WTC11 (cell line): Measurements from ENCODE around the gene CSNK1G1.

Source experiments
- CREB1 ChIP-seq: sonication (generic); formaldehyde crosslinking; IDR thresholded peaks from 2 replicates; pipeline ENCODE4 v1.8.0; 2023; ENCODE audit warnings: mild to moderate bottlenecking, missing genetic modification reagents
- JUN ChIP-seq: sonication (generic); formaldehyde crosslinking; IDR thresholded peaks from 2 replicates; pipeline ENCODE4 v1.8.0; 2023; ENCODE audit warnings: mild to moderate bottlenecking, missing genetic modification reagents
- NR1H2 ChIP-seq: sonication (generic); formaldehyde crosslinking; IDR thresholded peaks from 2 replicates; pipeline ENCODE4 v1.9.0; 2021; ENCODE audit warnings: mild to moderate bottlenecking, moderate library complexity, missing genetic modification reagents
- ZNF121 ChIP-seq: sonication (generic); formaldehyde crosslinking; IDR thresholded peaks from 2 replicates; pipeline ENCODE4 v1.8.0; 2023; ENCODE audit warnings: missing genetic modification reagents
- ZNF232 ChIP-seq: sonication (generic); formaldehyde crosslinking; IDR thresholded peaks from 2 replicates; pipeline ENCODE4 v1.8.0; 2022; ENCODE audit warnings: mild to moderate bottlenecking, missing genetic modification reagents
- TF ChIP-seq, protein P1 (sequence below): sonication (generic); formaldehyde crosslinking; IDR thresholded peaks from 2 replicates; pipeline ENCODE4 v1.8.1; 2022; ENCODE audit warnings: mild to moderate bottlenecking, moderate library complexity, missing genetic modification reagents
- TF ChIP-seq, protein P2 (sequence below): fragments of 200-600 bp; IDR thresholded peaks from 2 replicates; pipeline ENCODE4 v1.8.0; 2022; ENCODE audit warnings: antibody characterized with exemption
- TF ChIP-seq, protein P3 (sequence below): sonication (generic); formaldehyde crosslinking; IDR thresholded peaks from 2 replicates; pipeline ENCODE4 v1.8.1; 2023; ENCODE audit warnings: mild to moderate bottlenecking, missing genetic modification reagents, moderate library complexity
- TF ChIP-seq, protein P4 (sequence below): sonication (generic); formaldehyde crosslinking; IDR thresholded peaks from 2 replicates; pipeline ENCODE4 v1.8.1; 2023; ENCODE audit warnings: mild to moderate bottlenecking, missing genetic modification reagents, moderate library complexity
- TF ChIP-seq, protein P5 (sequence below): sonication (generic); formaldehyde crosslinking; IDR thresholded peaks from 2 replicates; pipeline ENCODE4 v1.8.0; 2022; ENCODE audit warnings: mild to moderate bottlenecking, missing genetic modification reagents
- TF ChIP-seq, protein P6 (sequence below): sonication (generic); formaldehyde crosslinking; IDR thresholded peaks from 2 replicates; pipeline ENCODE4 v1.8.0; 2023; ENCODE audit warnings: mild to moderate bottlenecking, missing genetic modification reagents
- TF ChIP-seq, protein P7 (sequence below): sonication (generic); formaldehyde crosslinking; IDR thresholded peaks from 2 replicates; pipeline ENCODE4 v1.8.1; 2023; ENCODE audit warnings: mild to moderate bottlenecking, missing genetic modification reagents

DNA sequence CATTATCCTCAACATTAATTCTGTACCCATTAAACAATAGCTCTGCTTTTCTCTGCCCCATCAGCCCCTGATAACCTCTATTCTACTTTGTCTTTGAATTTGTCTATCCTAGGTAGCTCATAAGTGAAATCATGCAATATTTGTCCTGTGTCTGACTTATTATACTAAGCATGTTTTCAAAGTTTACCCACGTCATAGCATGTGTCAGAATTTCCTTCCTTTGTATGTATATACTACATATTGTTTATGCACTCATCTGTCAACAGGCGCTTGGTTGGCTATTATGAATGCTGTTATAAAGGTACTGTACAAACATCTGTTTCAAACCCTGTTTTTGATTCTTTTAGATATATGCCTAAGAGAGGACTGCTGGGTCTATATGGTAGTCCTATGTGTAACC is 18.2 kb downstream of the CSNK1G1 start:
- TF ChIP-seq ZNF232 = no peak
- TF ChIP-seq, protein P1, sequence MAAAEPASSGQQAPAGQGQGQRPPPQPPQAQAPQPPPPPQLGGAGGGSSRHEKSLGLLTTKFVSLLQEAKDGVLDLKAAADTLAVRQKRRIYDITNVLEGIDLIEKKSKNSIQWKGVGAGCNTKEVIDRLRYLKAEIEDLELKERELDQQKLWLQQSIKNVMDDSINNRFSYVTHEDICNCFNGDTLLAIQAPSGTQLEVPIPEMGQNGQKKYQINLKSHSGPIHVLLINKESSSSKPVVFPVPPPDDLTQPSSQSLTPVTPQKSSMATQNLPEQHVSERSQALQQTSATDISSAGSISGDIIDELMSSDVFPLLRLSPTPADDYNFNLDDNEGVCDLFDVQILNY = no peak
- TF ChIP-seq, protein P2, sequence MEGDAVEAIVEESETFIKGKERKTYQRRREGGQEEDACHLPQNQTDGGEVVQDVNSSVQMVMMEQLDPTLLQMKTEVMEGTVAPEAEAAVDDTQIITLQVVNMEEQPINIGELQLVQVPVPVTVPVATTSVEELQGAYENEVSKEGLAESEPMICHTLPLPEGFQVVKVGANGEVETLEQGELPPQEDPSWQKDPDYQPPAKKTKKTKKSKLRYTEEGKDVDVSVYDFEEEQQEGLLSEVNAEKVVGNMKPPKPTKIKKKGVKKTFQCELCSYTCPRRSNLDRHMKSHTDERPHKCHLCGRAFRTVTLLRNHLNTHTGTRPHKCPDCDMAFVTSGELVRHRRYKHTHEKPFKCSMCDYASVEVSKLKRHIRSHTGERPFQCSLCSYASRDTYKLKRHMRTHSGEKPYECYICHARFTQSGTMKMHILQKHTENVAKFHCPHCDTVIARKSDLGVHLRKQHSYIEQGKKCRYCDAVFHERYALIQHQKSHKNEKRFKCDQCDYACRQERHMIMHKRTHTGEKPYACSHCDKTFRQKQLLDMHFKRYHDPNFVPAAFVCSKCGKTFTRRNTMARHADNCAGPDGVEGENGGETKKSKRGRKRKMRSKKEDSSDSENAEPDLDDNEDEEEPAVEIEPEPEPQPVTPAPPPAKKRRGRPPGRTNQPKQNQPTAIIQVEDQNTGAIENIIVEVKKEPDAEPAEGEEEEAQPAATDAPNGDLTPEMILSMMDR = no peak
- TF ChIP-seq, protein P3, sequence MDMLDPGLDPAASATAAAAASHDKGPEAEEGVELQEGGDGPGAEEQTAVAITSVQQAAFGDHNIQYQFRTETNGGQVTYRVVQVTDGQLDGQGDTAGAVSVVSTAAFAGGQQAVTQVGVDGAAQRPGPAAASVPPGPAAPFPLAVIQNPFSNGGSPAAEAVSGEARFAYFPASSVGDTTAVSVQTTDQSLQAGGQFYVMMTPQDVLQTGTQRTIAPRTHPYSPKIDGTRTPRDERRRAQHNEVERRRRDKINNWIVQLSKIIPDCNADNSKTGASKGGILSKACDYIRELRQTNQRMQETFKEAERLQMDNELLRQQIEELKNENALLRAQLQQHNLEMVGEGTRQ = no peak
- no peak for TF ChIP-seq NR1H2 (CRISPR knock-in tag)
- TF ChIP-seq, protein P4, sequence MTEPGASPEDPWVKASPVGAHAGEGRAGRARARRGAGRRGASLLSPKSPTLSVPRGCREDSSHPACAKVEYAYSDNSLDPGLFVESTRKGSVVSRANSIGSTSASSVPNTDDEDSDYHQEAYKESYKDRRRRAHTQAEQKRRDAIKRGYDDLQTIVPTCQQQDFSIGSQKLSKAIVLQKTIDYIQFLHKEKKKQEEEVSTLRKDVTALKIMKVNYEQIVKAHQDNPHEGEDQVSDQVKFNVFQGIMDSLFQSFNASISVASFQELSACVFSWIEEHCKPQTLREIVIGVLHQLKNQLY = no peak
- TF ChIP-seq JUN (CRISPR knock-in tag) = no peak
- TF ChIP-seq, protein P5, sequence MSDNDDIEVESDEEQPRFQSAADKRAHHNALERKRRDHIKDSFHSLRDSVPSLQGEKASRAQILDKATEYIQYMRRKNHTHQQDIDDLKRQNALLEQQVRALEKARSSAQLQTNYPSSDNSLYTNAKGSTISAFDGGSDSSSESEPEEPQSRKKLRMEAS (CRISPR knock-in tag) = no peak
- TF ChIP-seq CREB1 = no peak
- no peak for TF ChIP-seq ZNF121 (CRISPR knock-in tag)
- TF ChIP-seq, protein P6, sequence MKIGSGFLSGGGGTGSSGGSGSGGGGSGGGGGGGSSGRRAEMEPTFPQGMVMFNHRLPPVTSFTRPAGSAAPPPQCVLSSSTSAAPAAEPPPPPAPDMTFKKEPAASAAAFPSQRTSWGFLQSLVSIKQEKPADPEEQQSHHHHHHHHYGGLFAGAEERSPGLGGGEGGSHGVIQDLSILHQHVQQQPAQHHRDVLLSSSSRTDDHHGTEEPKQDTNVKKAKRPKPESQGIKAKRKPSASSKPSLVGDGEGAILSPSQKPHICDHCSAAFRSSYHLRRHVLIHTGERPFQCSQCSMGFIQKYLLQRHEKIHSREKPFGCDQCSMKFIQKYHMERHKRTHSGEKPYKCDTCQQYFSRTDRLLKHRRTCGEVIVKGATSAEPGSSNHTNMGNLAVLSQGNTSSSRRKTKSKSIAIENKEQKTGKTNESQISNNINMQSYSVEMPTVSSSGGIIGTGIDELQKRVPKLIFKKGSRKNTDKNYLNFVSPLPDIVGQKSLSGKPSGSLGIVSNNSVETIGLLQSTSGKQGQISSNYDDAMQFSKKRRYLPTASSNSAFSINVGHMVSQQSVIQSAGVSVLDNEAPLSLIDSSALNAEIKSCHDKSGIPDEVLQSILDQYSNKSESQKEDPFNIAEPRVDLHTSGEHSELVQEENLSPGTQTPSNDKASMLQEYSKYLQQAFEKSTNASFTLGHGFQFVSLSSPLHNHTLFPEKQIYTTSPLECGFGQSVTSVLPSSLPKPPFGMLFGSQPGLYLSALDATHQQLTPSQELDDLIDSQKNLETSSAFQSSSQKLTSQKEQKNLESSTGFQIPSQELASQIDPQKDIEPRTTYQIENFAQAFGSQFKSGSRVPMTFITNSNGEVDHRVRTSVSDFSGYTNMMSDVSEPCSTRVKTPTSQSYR (CRISPR knock-in tag) = no peak
- TF ChIP-seq, protein P7, sequence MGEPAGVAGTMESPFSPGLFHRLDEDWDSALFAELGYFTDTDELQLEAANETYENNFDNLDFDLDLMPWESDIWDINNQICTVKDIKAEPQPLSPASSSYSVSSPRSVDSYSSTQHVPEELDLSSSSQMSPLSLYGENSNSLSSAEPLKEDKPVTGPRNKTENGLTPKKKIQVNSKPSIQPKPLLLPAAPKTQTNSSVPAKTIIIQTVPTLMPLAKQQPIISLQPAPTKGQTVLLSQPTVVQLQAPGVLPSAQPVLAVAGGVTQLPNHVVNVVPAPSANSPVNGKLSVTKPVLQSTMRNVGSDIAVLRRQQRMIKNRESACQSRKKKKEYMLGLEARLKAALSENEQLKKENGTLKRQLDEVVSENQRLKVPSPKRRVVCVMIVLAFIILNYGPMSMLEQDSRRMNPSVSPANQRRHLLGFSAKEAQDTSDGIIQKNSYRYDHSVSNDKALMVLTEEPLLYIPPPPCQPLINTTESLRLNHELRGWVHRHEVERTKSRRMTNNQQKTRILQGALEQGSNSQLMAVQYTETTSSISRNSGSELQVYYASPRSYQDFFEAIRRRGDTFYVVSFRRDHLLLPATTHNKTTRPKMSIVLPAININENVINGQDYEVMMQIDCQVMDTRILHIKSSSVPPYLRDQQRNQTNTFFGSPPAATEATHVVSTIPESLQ = no peak
